OCI-LY3 (cell line): ENCODE measurements around the gene DEDD2.

Experiments used
- CTCF ChIP-seq: fragments of 200-600, 300-600 bp; sonication (generic); IDR thresholded peaks from 2 replicates; pipeline ENCODE4 v1.5.1; 2014; ENCODE audit warnings: antibody characterized with exemption, low read length, low read depth
- EZH2phosphoT487 ChIP-seq: fragments of 200-600 bp; shearing (Covaris generic); IDR thresholded peaks from 2 replicates; pipeline ENCODE4 v1.6.1; 2018; ENCODE audit warnings: antibody characterized with exemption, mixed run types, low read depth

- TF ChIP-seq CTCF (no peak), EZH2phosphoT487 (no peak)
Observed at GRCh38 chr19:42200116-42200715, 17.3 kb downstream of the DEDD2 start.
